ENCODE results near the gene CMBL.
"Not testable (repeated sequence)": the region's sequence is repeated elsewhere in the genome, so short reads cannot be mapped to it uniquely, and the experiment has no call there.

CMBL gene

DNA sequence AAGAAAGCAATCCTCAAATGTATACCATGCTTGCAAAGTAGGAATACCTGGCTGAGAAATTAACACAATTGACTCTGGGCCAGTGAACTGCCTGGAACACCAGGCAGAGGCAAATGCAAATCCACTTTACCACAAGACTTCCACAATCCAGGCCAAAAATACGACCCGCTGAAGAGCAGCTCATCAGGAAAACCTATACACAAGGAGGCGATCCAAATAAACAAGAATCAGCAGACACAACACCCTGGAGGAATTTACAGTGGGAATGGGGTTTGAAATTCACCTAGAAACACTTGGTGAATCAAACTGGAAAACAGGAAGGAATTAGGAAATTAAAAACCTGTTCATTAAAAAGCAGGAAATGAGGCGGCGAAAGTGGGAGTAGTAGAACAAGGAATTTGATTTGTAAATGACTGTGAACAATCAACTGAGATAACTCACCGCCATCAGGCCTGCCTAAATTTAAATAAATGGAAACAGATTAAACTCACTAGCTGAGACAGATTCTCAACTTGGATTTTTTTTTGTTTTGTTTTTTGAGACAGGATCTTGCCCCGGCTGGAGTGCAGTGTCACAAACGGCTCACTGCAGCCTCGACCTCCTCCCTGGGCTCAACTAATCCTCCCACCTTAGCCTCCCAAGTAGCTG lies 15.9 kb downstream of the CMBL start:
- no peaks in the 10 kb centered on the region for H3K27me3 ChIP-seq (ENCODE audit: low read depth)
- H3K36me3 ChIP-seq (replicated peaks), result peaks cover 11% of the 10 kb centered on the region
- H3K4me3 ChIP-seq, result no peak overlapping the region
- H3K4me1 ChIP-seq, result no peaks in the 10 kb centered on the region
- no peaks in the 10 kb centered on the region for H3K9me3 ChIP-seq
- in situ Hi-C loops (cut with MboI; ENCODE audit: low sequenced_read_pairs), result no loop called here
- no peak for DNase-seq (ENCODE audit: low spot score in 2 of 2)

DNA sequence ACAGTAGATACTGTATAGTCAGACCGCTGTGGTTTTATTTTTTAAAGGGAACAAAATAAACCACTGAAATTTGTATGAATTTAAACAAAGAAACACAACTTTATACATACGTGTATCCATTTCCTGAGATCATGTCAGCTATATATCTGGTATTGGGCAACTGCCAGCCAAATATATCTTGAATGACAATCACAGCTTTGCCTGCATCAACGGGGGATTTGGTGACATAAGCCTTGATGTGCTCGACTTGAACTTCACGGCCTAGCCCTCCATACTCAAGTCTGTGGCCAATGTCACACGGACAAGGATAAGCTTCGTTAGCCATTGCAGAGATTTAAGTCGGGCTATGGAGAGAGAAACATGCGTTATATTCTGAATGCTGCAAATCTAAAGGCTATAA lies 17.3 kb downstream of the CMBL start:
- DNase-seq (ENCODE audit: low spot score in 2 of 2), result no peak
- in situ Hi-C loops (cut with MboI; ENCODE audit: low sequenced_read_pairs), result no loop called here
- no peaks in the 10 kb centered on the region for H3K9me3 ChIP-seq
- H3K4me1 ChIP-seq, result no peaks in the 10 kb centered on the region
- H3K36me3 ChIP-seq (replicated peaks), result peaks cover 14% of the 10 kb centered on the region
- H3K27me3 ChIP-seq (ENCODE audit: low read depth), result no peaks in the 10 kb centered on the region
- no peak overlapping the region for H3K4me3 ChIP-seq

DNA sequence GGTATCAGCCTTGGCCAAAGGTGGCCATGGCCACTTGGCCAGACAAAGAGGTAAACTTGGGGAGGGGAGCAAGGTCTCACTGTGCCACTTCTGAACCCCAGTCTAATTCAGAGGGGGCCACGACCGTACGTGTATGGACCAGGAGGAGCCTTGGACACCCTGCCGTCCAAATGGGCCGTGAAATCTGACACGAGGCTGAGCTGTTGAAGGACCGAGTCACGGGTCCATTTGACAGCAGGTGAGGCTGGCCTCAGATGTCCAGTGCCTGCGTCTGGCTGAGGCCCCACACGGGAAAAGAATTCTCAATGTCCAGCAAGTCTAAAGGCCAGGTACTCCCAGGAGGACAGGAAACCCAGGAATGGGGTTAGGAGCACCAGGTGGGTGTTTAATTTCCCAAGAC lies 17.7 kb downstream of the CMBL start:
- in situ Hi-C loops (cut with MboI; ENCODE audit: low sequenced_read_pairs), result no loop called here
- H3K9me3 ChIP-seq, result no peaks in the 10 kb centered on the region
- no peaks in the 10 kb centered on the region for H3K27me3 ChIP-seq (ENCODE audit: low read depth)
- peaks cover 14% of the 10 kb centered on the region for H3K36me3 ChIP-seq (replicated peaks)
- DNase-seq (ENCODE audit: low spot score in 2 of 2), result no peak
- no peaks in the 10 kb centered on the region for H3K4me1 ChIP-seq
- no peak overlapping the region for H3K4me3 ChIP-seq

DNA sequence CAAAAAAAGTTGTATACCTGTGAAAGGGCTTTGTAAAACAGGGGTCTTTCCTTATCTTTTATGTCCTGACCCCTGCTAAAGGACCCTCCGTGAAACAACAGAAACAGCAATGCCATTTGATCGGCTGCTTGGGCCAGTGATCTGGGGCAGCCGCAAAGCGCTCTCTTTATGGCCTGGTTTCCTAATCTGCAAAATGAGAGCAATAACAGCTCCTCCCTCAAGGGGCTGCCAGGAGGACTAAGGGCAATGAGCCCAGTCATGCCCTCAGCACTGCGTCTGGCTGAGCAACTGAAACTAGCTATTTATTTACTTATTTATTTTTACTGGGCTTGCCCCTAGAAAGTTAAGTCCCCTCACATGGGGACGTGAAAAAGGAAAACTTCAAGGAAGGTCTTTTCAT lies 18.3 kb downstream of the CMBL start:
- H3K4me1 ChIP-seq, result peaks cover 3% of the 10 kb centered on the region; the same call in 1 of the 2 replicates
- no peaks in the 10 kb centered on the region for H3K9me3 ChIP-seq
- in situ Hi-C loops (cut with MboI; ENCODE audit: low sequenced_read_pairs), result no loop called here
- no peak for DNase-seq (ENCODE audit: low spot score in 2 of 2)
- no peaks in the 10 kb centered on the region for H3K27me3 ChIP-seq (ENCODE audit: low read depth)
- H3K4me3 ChIP-seq, result no peak overlapping the region
- peaks cover 14% of the 10 kb centered on the region for H3K36me3 ChIP-seq (replicated peaks)

DNA sequence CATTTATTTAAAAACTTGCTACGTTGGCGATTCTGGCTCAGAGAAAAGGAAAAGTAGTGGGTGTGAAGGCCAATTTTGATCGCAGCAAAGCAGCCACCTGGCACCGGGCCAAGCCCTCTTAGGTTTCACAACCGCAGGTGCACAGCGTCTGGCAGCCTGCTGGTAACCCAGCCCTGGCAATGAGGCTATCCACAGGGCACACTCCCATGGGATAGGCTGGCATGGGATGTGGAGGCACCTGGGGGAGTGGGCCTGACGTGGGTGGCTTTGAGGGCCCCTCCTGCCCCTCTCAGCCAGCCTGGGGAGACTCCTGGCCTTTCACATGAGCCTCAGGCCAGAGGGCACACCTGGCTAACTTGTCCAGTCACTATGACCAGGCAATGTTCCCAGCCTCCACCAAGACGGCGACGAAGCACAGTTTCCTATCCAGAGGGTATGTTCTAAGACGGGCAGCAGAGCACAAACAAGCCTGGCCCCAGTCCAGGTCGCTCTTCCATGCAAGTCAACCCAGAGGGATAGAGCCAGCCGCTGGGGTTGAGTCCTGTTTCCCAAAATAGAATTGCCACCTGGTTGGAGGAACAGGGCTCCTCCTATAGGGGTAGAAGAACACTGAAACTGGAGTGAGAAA lies 19.0 kb downstream of the CMBL start:
- H3K9me3 ChIP-seq, result no peaks in the 10 kb centered on the region
- no peaks in the 10 kb centered on the region; the same call in 1 of the 2 replicates for H3K27me3 ChIP-seq (ENCODE audit: low read depth)
- H3K36me3 ChIP-seq (replicated peaks), result peaks cover 14% of the 10 kb centered on the region
- H3K4me1 ChIP-seq, result peaks cover 6% of the 10 kb centered on the region; the same call in 1 of the 2 replicates
- H3K4me3 ChIP-seq, result no peak overlapping the region
- peak in 1 of 2 experiments; percentile 24 for DNase-seq (ENCODE audit: low spot score in 2 of 2)
- in situ Hi-C loops (cut with MboI; ENCODE audit: low sequenced_read_pairs), result no loop called here

DNA sequence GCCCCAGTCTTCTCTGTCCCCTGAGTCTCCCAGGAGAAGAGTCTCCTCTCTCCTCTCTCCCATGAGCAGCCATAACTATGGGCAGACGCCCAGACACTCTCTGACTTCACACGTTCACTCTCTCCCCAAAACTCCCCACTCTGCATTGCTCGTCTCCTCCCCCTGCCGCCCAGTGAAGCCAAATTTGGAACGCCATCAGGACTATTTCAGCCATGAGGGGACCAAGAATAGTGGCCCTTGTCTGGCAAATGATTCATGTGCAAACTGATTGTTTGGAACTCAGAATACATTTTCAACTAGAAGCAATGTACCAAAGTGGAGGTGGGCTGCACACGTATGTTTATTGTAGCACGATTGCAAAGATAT lies 20.9 kb downstream of the CMBL start:
- H3K4me1 ChIP-seq, result peaks cover 6% of the 10 kb centered on the region; the same call in 1 of the 2 replicates
- no peak overlapping the region for H3K4me3 ChIP-seq
- no peaks in the 10 kb centered on the region for H3K9me3 ChIP-seq
- in situ Hi-C loops (cut with MboI; ENCODE audit: low sequenced_read_pairs), result no loop called here
- H3K27me3 ChIP-seq (ENCODE audit: low read depth), result no peaks in the 10 kb centered on the region; the same call in 1 of the 2 replicates
- peaks cover 14% of the 10 kb centered on the region for H3K36me3 ChIP-seq (replicated peaks)
- DNase-seq (ENCODE audit: low spot score in 2 of 2), result no peak

DNA sequence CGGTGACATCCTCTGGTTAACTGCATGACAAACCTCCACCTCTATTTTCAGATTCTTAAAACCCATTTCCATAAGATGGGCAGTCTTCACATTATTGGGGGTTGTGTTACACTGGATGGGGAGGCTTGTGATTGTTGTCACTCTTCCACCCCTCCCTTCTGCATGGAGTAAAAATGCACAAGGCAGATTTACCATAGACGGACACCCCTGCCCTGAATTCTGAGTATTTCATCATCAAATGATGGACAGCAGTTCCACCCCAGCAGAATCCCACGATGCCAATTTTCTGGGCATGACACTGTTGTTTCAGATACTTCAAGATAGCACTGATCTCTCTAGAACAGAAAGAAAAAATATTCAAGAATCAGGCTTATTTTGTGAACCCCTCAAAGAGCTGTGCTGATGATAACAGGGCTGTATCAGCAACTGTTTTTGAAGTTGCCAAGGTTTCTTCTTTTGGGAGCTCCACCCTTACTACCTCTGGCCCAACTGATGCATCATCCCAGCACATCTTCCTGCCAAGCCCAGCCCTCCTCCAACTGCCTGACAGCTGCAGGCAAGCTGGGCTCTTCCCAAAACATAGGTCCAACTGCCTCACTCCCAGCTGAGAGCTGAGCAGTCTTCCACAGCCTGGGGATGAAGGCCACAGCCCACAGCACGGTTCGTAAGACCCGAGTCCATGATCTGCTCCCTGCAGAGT lies 21.4 kb downstream of the CMBL start:
- Histone ChIP-seq H3K36me3 (replicated peaks) (peaks cover 14% of the 10 kb centered on the region), H3K4me1 (peaks cover 6% of the 10 kb centered on the region; the same call in 1 of the 2 replicates), H3K9me3 (no peaks in the 10 kb centered on the region), H3K4me3 (no peak overlapping the region), H3K27me3 (ENCODE audit: low read depth) (no peaks in the 10 kb centered on the region; the same call in 1 of the 2 replicates)
- no peak for DNase-seq (ENCODE audit: low spot score in 2 of 2)
- in situ Hi-C loops (cut with MboI; ENCODE audit: low sequenced_read_pairs), result no loop called here

DNA sequence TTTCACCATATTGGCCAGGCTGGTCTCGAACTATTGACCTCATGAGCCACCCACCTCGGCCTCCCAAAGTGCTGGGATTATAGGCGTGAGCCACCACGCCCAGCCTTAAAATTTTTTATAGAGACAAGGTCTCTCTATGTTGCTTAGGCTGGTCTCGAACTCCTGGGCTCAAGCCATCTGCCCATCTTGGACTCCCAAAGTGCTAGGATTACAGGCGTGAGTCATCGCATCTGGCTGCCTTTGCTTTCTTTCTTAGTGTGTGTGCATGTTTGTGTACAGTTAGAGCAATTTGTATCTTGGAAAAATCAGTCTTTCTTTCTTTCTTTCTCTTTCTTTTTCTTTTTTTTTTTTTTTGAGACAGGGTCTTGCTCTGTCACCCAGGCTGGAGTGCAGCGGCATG lies 22.3 kb downstream of the CMBL start:
- DNase-seq (ENCODE audit: low spot score in 2 of 2); H3K4me3 ChIP-seq; H3K27me3 ChIP-seq (ENCODE audit: low read depth); H3K4me1 ChIP-seq; in situ Hi-C loops (cut with MboI; ENCODE audit: low sequenced_read_pairs); H3K9me3 ChIP-seq: not testable (repeated sequence)
- H3K36me3 ChIP-seq (replicated peaks), result peaks cover 14% of the 10 kb centered on the region

DNA sequence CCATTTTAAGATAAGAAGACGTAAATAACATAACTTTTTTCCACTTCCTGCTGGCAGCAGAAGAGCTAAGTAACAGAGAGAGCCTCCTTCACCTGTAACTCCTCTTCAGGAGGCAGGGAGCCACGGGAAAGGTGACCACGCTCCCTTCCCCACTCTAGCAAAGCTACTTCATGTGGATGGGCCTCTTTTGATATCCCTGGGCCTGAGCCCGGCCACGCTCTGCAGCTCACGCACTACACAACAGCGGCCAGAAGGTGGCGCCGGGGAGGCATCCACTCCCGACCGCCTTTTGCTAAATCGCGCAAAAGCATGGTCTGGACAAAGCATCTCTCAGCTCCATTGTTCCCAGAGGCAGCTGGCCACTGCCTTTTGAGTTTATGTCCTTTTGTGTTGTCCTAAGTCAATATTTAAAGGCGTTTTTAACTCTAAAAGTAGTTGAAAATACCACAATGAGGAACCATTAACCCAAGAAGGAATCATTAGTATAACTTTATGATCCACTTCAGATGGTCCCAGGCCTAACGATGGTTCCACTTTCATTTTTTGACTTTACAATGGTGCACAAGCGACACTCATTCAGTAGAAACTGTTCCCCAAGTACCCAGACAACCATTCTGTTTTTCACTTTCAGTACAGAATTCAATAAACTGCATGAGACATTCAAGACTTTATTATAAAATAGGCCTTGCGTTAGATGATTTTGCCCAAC lies 23.6 kb downstream of the CMBL start:
- H3K4me1 ChIP-seq, result peaks cover 6% of the 10 kb centered on the region; the same call in 1 of the 2 replicates
- H3K9me3 ChIP-seq, result no peaks in the 10 kb centered on the region
- no peaks in the 10 kb centered on the region; the same call in 1 of the 2 replicates for H3K27me3 ChIP-seq (ENCODE audit: low read depth)
- H3K36me3 ChIP-seq (replicated peaks), result peaks cover 11% of the 10 kb centered on the region
- no peak overlapping the region for H3K4me3 ChIP-seq
- peak; percentile 83 to 91 for DNase-seq (ENCODE audit: low spot score in 2 of 2)
- in situ Hi-C loops (cut with MboI; ENCODE audit: low sequenced_read_pairs), result no loop called here

DNA sequence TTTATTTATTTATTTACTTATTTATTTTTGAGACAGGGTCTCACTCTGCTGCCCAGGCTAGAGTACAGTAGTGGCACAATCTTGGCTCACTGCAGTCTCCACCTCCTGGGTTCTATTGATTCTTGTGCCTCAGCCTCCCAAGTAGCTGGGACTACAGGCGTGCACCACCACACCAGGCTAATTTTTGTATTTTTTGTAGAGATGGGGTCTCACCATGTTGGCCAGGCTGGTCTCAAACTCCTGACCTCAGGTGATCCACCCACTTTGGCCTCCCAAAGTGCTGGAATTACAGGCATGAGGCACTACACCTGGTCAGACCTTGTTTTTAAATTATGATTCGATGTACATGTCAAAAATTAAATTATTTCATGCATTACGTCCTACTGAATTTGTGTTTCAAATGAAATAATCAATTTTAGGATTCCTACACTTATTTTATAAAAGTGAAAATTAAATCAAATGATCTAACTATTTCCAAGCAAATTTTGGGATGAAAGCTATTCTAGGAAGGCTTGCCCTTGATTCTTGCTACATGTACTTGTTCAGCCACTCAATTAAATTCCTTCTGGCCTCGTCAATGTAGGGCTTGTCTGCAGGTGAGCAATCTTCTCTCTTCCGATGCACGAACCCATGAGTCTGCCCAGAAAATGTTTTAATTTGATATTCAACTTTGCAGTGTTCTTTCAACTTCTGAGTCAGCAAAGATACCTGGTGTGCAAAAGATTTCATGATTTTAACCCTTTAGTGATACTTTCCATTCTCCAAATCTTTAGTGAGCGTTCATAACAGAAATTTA lies 27.6 kb downstream of the CMBL start:
- no peak overlapping the region for H3K4me3 ChIP-seq
- peaks cover 6% of the 10 kb centered on the region; the same call in 1 of the 2 replicates for H3K4me1 ChIP-seq
- H3K9me3 ChIP-seq, result no peaks in the 10 kb centered on the region
- H3K36me3 ChIP-seq (replicated peaks), result no peaks in the 10 kb centered on the region; the same call in 1 of the 2 replicates
- no peak for DNase-seq (ENCODE audit: low spot score in 2 of 2)
- no peaks in the 10 kb centered on the region; the same call in 1 of the 2 replicates for H3K27me3 ChIP-seq (ENCODE audit: low read depth)
- in situ Hi-C loops (cut with MboI; ENCODE audit: low sequenced_read_pairs), result no loop called here

DNA sequence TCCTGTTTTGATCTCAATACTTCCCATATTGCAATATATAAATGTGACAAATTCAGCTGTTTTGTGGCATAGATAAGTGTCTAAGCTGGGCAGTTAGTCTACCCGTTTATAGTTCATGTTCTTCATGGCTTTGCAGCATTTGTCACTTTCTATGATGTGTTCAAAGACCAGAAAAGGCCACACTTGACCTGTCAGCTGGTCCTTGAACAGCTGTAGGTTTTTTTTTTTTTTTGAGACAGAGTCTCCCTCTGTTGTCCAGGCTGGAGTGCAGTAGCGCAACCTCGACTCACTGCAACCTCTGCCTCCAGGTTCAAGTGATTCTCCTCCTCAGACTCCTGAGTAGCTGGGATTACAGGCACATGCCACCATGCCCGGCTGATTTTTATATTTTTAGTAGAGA lies 28.4 kb downstream of the CMBL start:
- Histone ChIP-seq H3K36me3 (replicated peaks) (no peaks in the 10 kb centered on the region; the same call in 1 of the 2 replicates), H3K4me1 (peaks cover 3% of the 10 kb centered on the region; the same call in 1 of the 2 replicates), H3K4me3 (no peak overlapping the region), H3K27me3 (ENCODE audit: low read depth) (no peaks in the 10 kb centered on the region; the same call in 1 of the 2 replicates), H3K9me3 (no peaks in the 10 kb centered on the region)
- no peak for DNase-seq (ENCODE audit: low spot score in 2 of 2)
- in situ Hi-C loops (cut with MboI; ENCODE audit: low sequenced_read_pairs), result no loop called here

DNA sequence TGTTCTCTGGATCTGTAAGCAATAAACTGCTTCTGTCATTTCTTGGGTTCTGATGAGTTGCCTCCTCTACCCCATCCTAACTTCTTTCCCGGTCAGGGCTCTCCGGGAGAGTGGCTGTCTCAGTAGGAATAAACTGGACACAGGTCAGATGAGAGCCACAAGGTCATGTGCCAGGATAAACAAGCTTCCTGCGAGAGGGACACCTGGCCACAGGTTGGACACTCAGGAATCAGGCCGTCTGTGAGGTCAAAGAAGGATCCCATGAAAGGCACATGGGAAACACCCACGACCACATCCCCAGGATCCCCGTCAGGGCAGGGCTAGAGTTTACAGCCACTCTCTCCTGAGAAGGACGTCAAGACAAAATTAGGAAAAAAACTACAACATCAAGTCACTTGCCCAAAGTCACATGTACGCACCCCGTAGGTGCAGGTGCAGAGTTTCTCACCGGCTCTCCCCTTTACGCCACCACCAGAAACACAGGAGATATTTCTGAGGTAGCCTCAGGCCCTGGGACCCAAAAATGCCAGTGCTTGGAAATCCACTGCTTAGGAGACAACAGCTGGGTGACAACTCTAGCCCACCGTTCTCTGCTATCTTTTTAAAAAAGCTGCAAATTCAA lies 28.9 kb downstream of the CMBL start:
- H3K4me1 ChIP-seq, result no peaks in the 10 kb centered on the region; the same call in 1 of the 2 replicates
- in situ Hi-C loops (cut with MboI; ENCODE audit: low sequenced_read_pairs), result no loop called here
- H3K9me3 ChIP-seq, result no peaks in the 10 kb centered on the region
- H3K4me3 ChIP-seq, result no peak overlapping the region
- no peak for DNase-seq (ENCODE audit: low spot score in 2 of 2)
- no peaks in the 10 kb centered on the region; the same call in 1 of the 2 replicates for H3K36me3 ChIP-seq (replicated peaks)
- H3K27me3 ChIP-seq (ENCODE audit: low read depth), result no peaks in the 10 kb centered on the region; the same call in 1 of the 2 replicates

Measured in HAP-1 (cell line).